Mammary epithelial cell (primary cell): ENCODE results near the gene PKIB.

Source experiments
- CTCF ChIP-seq, 2 donors: IDR thresholded peaks in 1 of 2; conservative IDR thresholded peaks in 1 of 2; 2 replicates each; pipeline ENCODE4 v1.5.1; 2011 to 2012; ENCODE audit warnings: inconsistent platforms in 2 of 2, low read length in 2 of 2, mild to moderate bottlenecking in 2 of 2, control low read depth in 1 of 2, low read depth in 1 of 2; ENCODE audit not compliant: insufficient read depth in 1 of 2; ENCODE audit errors: extremely low read depth in 1 of 2
- EZH2 ChIP-seq: IDR thresholded peaks from 2 replicates; pipeline ENCODE4 v1.6.1; 2012; ENCODE audit warnings: low read length, inconsistent platforms, borderline replicate concordance

GRCh38 chr6:122746688-122747087 lies 136.5 kb downstream of the PKIB start:
- TF ChIP-seq EZH2 (no peak), CTCF (conservative IDR thresholded peaks at IDR 0.05 in 1 of 2, IDR thresholded peaks at IDR 0.05 in 1 of 2; ENCODE audit: extremely low read depth in 1 of 2, insufficient read depth in 1 of 2, low read depth in 1 of 2, low read length in 2 of 2) (no peak)
